Posterior cingulate gyrus (tissue), 11 donors: ENCODE measurements around the gene IGLL5.

Experiments used
- DNase-seq, 10 donors: peaks; one replicate each; pipeline versions ENCODE4 v3.0.0 to v3.0.0-alpha.2; 2020 to 2021; ENCODE audit warnings: mixed read lengths in 3 of 10
- intact Hi-C: fragments of 100-400 bp; cut with DNase I; formaldehyde crosslinking; loops from one replicate; pipeline ENCODE4 v1.15.1; 2023

IGLL5 gene

GRCh38 chr22:22857607-22858558 lies 29.7 kb upstream of the IGLL5 start:
- DNase-seq, result no peak
- intact Hi-C loops, result no loop called here

DNA sequence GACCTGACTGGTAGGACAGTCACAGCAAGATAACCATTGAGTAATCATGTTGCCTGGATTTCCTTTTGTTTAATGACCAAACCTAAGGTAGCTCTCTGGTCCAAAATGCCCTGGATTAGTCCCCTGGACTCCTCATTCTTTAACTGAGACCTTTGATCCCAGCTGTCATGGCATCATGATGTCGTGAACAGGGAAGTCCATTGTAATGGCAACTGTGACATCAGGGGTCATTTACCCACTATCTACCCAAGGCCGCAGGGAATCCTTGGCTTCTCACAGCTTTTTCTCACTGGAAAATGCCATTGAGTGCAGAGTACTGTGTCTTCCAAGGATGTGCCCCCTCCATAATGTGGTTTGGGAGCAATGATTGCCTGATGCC lies 29.1 kb upstream of the IGLL5 start:
- intact Hi-C loops, result no loop called here
- DNase-seq, result no peak

- intact Hi-C loops, result no loop called here
- DNase-seq, result no peak
These were observed 24.6 kb upstream of the IGLL5 start for GRCh38 chr22:22863001-22863400.

GRCh38 chr22:22865311-22866072 lies 22.1 kb upstream of the IGLL5 start:
- intact Hi-C loops, result no loop called here

DNA sequence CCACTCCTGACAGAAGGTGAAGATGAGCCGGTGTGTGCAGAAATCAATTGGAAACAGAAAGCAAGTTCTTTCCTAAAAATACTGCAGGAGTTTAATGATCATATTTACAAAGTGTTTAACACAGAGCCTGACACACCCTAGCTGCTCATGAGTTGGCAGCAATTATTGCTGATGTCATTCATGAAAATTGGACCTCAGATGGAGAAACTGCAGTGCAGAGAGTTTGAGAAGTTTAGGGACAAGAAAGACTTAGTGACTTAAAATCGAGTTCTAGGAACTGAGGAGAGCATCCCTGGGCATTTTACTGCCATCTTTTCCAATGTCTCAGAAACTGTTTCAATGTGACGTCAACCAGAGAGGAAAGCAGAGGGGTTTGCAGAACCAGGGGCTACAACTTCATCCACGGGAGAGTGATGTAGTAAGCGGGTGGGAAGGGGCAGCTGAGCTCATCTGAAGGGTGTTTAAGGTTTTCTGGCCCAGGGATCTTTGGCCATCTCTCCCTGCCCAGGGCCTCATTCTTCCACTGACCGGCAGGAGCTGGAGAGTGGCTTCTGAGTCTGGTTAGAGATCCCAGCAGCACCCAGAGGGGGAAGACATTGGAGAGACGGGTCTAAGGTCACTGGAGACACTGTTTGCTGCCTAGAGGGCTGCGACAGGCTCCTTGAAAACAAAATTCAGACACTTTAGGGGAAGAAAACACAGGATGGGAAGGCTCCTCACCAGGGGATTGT lies 21.1 kb upstream of the IGLL5 start:
- DNase-seq, result no peak
- intact Hi-C loops, result no loop called here

More at GRCh38 chr22:22865311-22866072, 22.1 kb upstream of the IGLL5 start:
- DNase-seq, result no peak

- no peak for DNase-seq
- intact Hi-C loops, result no loop called here
These were observed 19.5 kb upstream of the IGLL5 start for GRCh38 chr22:22867996-22868715.

GRCh38 chr22:22870577-22871404 lies 16.8 kb upstream of the IGLL5 start:
- intact Hi-C loops, result no loop called here

GRCh38 chr22:22871536-22872278 lies 15.9 kb upstream of the IGLL5 start:
- intact Hi-C loops, result no loop called here
- no peak for DNase-seq

More at GRCh38 chr22:22870577-22871404, 16.8 kb upstream of the IGLL5 start:
- DNase-seq, result no peak

GRCh38 chr22:22872722-22873708 lies 14.6 kb upstream of the IGLL5 start:
- intact Hi-C loops, result no loop called here
- no peak for DNase-seq

GRCh38 chr22:22877523-22878210 lies 9.9 kb upstream of the IGLL5 start:
- peak in 7 of 10 donors; percentile 40 to 90 (median 49) for DNase-seq

DNA sequence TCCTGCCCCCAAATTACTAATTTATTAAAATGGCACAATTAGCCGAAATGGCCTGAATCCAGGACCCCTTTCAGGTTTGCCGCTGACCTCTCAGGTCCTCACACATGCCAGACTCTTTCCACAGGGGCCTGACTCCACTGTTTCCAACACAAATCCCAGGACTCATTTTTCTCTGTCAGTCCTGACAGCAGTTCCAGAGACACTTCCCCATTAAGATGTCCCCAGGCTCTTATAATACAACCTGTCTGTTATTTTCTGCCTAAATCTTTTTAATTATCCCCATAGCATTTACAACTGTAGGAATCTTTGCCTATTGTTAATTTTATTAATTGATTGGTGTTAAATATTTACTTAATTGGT lies 9.4 kb upstream of the IGLL5 start:
- DNase-seq, result no peak
- intact Hi-C loops, result no loop called here

More at GRCh38 chr22:22877523-22878210, 9.9 kb upstream of the IGLL5 start:
- intact Hi-C loops, result no loop called here

DNA sequence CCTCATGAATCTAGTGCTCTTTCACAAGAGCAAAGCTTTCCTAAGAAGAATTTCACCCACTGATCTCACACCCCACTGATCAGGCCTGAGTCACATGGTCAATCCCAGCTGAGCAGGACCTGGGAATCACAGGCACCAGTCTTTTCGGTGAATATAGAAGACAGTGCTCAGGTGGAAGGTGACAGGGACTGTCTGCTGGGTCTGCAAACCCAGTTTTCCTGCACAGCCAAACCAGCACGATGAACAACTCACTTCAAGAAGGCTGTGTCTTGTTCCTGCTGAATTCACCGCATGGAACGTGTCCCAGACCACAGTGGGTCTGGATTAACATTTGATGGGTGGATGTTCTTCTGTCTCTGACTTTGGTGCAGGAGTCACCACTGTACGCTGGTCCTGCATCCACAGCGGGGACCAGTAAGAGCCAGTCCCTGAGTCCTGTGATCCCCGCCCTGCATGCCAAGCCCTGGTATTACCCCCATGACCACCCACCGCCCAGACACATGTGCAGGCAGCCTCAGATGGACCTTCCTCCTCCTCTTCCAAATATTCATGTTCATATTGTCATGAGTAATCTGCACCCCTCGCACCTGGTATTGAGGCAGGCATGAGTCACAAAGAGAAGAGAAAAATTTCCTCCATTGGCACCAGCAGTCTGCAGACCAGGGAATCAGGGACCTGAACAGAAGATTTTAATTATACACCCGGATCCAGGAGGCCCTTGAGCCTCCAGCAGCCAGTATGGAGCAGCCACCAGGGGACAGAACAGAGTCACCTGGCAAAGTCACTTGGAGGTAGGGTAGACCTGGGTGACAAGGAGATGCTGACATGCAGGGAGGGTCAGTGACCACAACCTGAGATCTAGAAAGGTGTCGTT lies 8.6 kb upstream of the IGLL5 start:
- intact Hi-C loops, result no loop called here
- DNase-seq, result no peak

- intact Hi-C loops, result no loop called here
- no peak for DNase-seq
These were observed 7.9 kb upstream of the IGLL5 start for GRCh38 chr22:22879675-22880155.

- no peak for DNase-seq
- intact Hi-C loops, result no loop called here
These were observed 7.0 kb upstream of the IGLL5 start for GRCh38 chr22:22880645-22881044.

GRCh38 chr22:22881116-22882000 lies 6.3 kb upstream of the IGLL5 start:
- intact Hi-C loops, result no loop called here

More at GRCh38 chr22:22881116-22882000, 6.3 kb upstream of the IGLL5 start:
- no peak for DNase-seq
